C4-2B (cell line): ENCODE results near the gene GNG8.

Source experiments
- CTCF ChIP-seq: fragments of 450-650 bp; conservative IDR thresholded peaks from 2 replicates; pipeline ENCODE4 v1.5.1; 2017; ENCODE audit warnings: mild to moderate bottlenecking
- ZFX ChIP-seq: fragments of 450-650 bp; IDR thresholded peaks from 2 replicates; pipeline ENCODE4 v1.6.1; 2017

GRCh38 chr19:46624958-46625661 lies 10.9 kb downstream of the GNG8 start, which contains the start of gene PTGIR:
- no peak for TF ChIP-seq CTCF
- TF ChIP-seq ZFX: no peak
